Measurements from ENCODE around the gene RPS6KB2.

RPS6KB2 gene

DNA sequence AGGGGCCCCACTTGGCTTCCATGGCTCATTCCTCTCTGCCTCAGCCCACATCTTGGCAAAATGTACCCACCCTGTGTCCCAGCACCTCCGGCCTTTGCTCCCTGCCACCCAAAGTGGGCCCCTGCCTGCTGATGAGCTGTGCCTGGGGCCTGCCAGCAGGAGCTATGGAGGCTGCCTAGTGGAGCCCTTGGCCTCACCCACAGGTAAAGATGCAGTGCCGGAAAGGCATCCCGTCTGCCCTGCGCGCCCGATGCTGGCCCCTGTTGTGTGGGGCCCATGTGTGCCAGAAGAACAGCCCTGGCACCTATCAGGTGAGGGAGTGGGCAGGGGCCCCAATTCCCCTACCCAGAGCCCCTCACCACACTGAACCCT lies 23.1 kb upstream of the RPS6KB2 start:
- Histone ChIP-seq H3K27me3 (ENCODE audit: insufficient read depth, poor library complexity, severe bottlenecking) (no peaks in the 10 kb centered on the region), H3K4me1 (ENCODE audit: insufficient read depth, poor library complexity, severe bottlenecking) (no peaks in the 10 kb centered on the region), H3K27ac (ENCODE audit: poor library complexity, severe bottlenecking) (no peak overlapping the region), H3K9me3 (ENCODE audit: severe bottlenecking) (no peaks in the 10 kb centered on the region), H3K4me3 (ENCODE audit: severe bottlenecking) (no peak overlapping the region), H3K36me3 (ENCODE audit: low read depth) (peaks cover 6% of the 10 kb centered on the region)
- DNase-seq (ENCODE audit: low spot score) (no peak), ATAC-seq (ENCODE audit: low read depth) (no peak)
- TF ChIP-seq, protein P1, sequence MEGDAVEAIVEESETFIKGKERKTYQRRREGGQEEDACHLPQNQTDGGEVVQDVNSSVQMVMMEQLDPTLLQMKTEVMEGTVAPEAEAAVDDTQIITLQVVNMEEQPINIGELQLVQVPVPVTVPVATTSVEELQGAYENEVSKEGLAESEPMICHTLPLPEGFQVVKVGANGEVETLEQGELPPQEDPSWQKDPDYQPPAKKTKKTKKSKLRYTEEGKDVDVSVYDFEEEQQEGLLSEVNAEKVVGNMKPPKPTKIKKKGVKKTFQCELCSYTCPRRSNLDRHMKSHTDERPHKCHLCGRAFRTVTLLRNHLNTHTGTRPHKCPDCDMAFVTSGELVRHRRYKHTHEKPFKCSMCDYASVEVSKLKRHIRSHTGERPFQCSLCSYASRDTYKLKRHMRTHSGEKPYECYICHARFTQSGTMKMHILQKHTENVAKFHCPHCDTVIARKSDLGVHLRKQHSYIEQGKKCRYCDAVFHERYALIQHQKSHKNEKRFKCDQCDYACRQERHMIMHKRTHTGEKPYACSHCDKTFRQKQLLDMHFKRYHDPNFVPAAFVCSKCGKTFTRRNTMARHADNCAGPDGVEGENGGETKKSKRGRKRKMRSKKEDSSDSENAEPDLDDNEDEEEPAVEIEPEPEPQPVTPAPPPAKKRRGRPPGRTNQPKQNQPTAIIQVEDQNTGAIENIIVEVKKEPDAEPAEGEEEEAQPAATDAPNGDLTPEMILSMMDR (IDR thresholded peaks at IDR 0.05; ENCODE audit: poor library complexity, severe bottlenecking) = no peak

DNA sequence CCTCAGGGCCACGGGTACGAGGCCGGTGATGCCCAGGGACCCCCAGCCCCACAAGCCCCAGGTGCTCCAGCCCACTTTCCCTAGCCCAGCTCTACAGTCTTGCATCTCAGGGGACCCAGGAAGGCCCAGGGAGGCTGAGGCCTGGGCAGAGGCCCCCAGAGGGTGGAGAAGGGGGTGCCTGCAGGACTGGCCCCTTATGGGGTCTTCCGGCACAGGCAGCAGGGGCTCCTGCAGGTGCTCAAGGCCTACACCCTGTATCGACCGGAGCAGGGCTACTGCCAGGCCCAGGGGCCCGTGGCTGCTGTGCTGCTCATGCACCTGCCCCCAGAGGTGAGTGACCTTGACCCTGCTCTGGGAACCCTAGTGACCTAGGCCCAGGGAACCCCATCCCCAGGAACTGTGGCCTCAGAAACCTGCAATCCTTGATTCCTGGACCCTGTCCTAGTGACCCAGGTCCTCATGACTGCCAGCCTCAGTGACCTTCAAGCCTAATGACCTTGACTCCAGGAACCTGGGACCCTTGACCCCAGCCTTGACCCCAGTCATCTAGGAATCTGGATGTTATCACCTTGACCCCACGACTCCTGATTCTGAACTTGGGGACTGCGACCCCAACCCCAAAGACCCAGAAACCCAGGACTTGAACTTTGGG lies 22.5 kb upstream of the RPS6KB2 start:
- H3K27ac ChIP-seq (ENCODE audit: poor library complexity, severe bottlenecking) = no peak overlapping the region
- TF ChIP-seq, protein P1 (IDR thresholded peaks at IDR 0.05; ENCODE audit: poor library complexity, severe bottlenecking) = no peak
- no peaks in the 10 kb centered on the region for H3K36me3 ChIP-seq (ENCODE audit: low read depth)
- no peak overlapping the region for H3K4me3 ChIP-seq (ENCODE audit: severe bottlenecking)
- ATAC-seq (ENCODE audit: low read depth) (no peak), DNase-seq (ENCODE audit: low spot score) (no peak)
- H3K27me3 ChIP-seq (ENCODE audit: insufficient read depth, poor library complexity, severe bottlenecking) = no peaks in the 10 kb centered on the region
- H3K9me3 ChIP-seq (ENCODE audit: severe bottlenecking) = no peaks in the 10 kb centered on the region
- H3K4me1 ChIP-seq (ENCODE audit: insufficient read depth, poor library complexity, severe bottlenecking) = no peaks in the 10 kb centered on the region

DNA sequence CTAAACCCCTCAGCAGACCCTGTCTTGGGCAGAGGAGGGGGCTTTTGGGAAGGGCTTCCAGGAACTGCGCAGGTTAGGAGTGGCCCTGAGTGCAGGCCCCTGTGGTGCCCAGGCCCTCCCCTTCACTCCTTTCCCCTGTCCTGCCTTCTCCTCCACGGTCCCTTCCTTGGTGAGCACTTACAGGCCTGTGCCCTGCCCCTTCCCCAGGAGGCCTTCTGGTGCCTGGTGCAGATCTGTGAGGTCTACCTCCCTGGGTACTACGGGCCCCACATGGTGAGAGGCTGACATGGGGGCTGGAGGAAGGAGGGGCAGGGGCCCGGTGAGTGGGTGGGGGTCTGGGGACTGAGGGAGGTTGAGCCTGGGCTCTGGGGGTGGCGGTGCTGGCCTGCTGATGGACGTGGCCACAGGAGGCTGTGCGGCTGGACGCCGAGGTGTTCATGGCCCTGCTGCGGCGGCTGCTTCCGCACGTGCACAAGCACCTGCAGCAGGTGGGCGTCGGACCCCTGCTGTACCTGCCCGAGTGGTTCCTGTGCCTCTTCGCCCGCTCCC lies 21.8 kb upstream of the RPS6KB2 start:
- H3K4me1 ChIP-seq (ENCODE audit: insufficient read depth, poor library complexity, severe bottlenecking) = no peaks in the 10 kb centered on the region
- TF ChIP-seq, protein P1 (IDR thresholded peaks at IDR 0.05; ENCODE audit: poor library complexity, severe bottlenecking) = no peak
- no peak overlapping the region for H3K4me3 ChIP-seq (ENCODE audit: severe bottlenecking)
- no peaks in the 10 kb centered on the region for H3K36me3 ChIP-seq (ENCODE audit: low read depth)
- no peak overlapping the region for H3K27ac ChIP-seq (ENCODE audit: poor library complexity, severe bottlenecking)
- DNase-seq (ENCODE audit: low spot score) = no peak
- ATAC-seq (ENCODE audit: low read depth) = no peak
- H3K9me3 ChIP-seq (ENCODE audit: severe bottlenecking) = no peaks in the 10 kb centered on the region
- no peaks in the 10 kb centered on the region for H3K27me3 ChIP-seq (ENCODE audit: insufficient read depth, poor library complexity, severe bottlenecking)

DNA sequence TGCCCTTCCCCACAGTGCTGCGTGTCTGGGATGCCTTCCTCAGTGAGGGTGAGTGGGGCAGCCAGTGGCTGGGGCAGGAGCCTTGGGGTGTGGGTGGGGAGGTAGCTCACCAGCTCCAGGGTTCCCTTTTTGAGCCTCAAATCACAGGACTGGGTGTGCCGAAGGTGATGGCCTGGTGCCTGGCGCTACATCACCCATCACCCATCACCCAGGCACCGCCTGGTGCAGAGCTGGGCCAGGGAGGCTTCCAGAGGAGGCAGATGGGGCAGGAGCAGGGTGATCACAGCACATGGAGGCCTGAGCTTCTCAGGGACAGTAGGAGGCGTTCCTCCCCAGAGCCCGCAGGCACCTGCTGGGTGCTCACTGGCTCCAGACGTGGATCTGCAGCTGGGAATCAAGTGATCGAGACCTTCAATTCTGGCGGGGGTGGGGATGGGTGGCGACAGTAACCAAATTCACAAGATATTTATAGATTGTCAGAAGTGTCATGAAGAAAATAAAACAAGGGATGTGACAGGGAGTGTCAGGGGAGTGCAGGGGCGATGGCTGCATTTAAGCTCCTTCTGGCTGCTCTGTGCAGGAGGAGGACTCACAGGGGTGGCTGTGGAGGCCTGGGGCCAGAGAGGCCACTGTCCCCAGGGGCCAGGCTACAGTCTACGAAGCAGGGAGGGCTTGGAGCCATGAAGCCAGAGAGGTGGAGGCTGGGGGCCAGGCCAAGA lies 21.2 kb upstream of the RPS6KB2 start:
- H3K36me3 ChIP-seq (ENCODE audit: low read depth) = no peaks in the 10 kb centered on the region
- no peak overlapping the region for H3K4me3 ChIP-seq (ENCODE audit: severe bottlenecking)
- DNase-seq (ENCODE audit: low spot score) (no peak), ATAC-seq (ENCODE audit: low read depth) (0 out of 3 replicates have a peak, but pooled peaks have one; percentile 20)
- H3K27me3 ChIP-seq (ENCODE audit: insufficient read depth, poor library complexity, severe bottlenecking) = no peaks in the 10 kb centered on the region
- H3K27ac ChIP-seq (ENCODE audit: poor library complexity, severe bottlenecking) = no peak overlapping the region
- H3K9me3 ChIP-seq (ENCODE audit: severe bottlenecking) = no peaks in the 10 kb centered on the region
- TF ChIP-seq, protein P1 (IDR thresholded peaks at IDR 0.05; ENCODE audit: poor library complexity, severe bottlenecking) = no peak
- no peaks in the 10 kb centered on the region for H3K4me1 ChIP-seq (ENCODE audit: insufficient read depth, poor library complexity, severe bottlenecking)

Measured in RWPE2 (cell line).